ENCODE data around the gene PCYT1B.

DNA sequence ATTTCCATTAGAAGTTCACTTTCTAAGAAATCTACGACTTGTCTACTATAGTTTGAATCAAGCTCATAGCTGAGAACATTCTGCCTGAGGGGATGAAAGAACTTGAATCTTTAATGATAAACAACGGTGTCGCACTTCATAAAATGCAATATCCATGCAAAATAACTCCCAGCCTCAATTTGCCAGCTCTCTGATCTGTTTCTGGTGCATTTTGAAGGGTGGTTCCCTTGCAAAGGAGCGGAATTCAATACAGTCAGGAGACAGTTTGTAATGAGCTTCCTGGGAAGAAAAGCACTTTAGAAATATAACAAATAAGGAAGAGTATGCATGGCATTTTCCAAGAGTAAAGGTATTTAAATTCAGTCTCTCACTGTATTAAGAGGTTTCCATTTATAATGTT is 80.0 kb downstream of the PCYT1B start:
- TF ChIP-seq, protein P1, sequence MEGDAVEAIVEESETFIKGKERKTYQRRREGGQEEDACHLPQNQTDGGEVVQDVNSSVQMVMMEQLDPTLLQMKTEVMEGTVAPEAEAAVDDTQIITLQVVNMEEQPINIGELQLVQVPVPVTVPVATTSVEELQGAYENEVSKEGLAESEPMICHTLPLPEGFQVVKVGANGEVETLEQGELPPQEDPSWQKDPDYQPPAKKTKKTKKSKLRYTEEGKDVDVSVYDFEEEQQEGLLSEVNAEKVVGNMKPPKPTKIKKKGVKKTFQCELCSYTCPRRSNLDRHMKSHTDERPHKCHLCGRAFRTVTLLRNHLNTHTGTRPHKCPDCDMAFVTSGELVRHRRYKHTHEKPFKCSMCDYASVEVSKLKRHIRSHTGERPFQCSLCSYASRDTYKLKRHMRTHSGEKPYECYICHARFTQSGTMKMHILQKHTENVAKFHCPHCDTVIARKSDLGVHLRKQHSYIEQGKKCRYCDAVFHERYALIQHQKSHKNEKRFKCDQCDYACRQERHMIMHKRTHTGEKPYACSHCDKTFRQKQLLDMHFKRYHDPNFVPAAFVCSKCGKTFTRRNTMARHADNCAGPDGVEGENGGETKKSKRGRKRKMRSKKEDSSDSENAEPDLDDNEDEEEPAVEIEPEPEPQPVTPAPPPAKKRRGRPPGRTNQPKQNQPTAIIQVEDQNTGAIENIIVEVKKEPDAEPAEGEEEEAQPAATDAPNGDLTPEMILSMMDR (IDR thresholded peaks at IDR 0.05) = no peak
- no peak for TF ChIP-seq EZH2 (IDR thresholded peaks at IDR 0.05; ENCODE audit: borderline replicate concordance, insufficient read depth, low read depth, low read length, poor library complexity, severe bottlenecking)

Measured in B cell (primary cell).